ENCODE results near the gene KLHL33.

The KLHL33 gene

DNA sequence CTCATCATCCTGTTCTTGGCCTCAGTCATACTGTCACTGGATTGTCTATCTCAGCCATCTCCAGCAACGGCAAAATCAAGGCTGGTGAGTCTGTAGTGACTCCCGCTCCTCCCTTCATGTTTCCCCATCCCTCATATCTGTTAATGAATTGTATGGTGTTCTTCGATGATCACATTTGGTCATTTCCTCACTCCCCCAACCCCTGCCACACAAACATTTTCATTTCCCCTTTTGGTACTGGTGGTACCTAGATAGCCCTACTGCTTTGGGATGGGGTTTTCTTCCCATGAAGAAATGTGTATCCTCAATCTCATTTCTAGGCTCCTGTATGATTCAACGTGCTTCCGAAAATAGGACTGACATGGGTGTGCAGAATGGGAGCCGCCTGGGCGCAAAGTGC is 2.7 kb upstream of the KLHL33 start:
- no peaks in the 10 kb centered on the region for H3F3A ChIP-seq (ENCODE audit: insufficient read depth)
- H3K4me2 ChIP-seq (ENCODE audit: low read depth, low read length, poor library complexity, severe bottlenecking): no peak overlapping the region
- H3K9ac ChIP-seq (ENCODE audit: low read length): no peak overlapping the region
- no peaks in the 10 kb centered on the region for H3K9me3 ChIP-seq (ENCODE audit: insufficient read depth, low read length)
- no peak overlapping the region for H3K4me3 ChIP-seq (ENCODE audit: insufficient read depth, low read length, poor library complexity, severe bottlenecking)
- no peaks in the 10 kb centered on the region for H3K36me3 ChIP-seq (ENCODE audit: low read length)
- H2AFZ ChIP-seq (ENCODE audit: low read depth, low read length, severe bottlenecking): no peak overlapping the region
- H3K27ac ChIP-seq (ENCODE audit: low read depth, low read length): no peak overlapping the region
- no peaks in the 10 kb centered on the region for H3K9me2 ChIP-seq (replicated peaks; ENCODE audit: insufficient read depth, low read length)
- H3K27me3 ChIP-seq (ENCODE audit: low read length): no peaks in the 10 kb centered on the region
- no peak for TF ChIP-seq EZH2phosphoT487 (conservative IDR thresholded peaks at IDR 0.05; ENCODE audit: low read length)
- TF ChIP-seq, protein P1, sequence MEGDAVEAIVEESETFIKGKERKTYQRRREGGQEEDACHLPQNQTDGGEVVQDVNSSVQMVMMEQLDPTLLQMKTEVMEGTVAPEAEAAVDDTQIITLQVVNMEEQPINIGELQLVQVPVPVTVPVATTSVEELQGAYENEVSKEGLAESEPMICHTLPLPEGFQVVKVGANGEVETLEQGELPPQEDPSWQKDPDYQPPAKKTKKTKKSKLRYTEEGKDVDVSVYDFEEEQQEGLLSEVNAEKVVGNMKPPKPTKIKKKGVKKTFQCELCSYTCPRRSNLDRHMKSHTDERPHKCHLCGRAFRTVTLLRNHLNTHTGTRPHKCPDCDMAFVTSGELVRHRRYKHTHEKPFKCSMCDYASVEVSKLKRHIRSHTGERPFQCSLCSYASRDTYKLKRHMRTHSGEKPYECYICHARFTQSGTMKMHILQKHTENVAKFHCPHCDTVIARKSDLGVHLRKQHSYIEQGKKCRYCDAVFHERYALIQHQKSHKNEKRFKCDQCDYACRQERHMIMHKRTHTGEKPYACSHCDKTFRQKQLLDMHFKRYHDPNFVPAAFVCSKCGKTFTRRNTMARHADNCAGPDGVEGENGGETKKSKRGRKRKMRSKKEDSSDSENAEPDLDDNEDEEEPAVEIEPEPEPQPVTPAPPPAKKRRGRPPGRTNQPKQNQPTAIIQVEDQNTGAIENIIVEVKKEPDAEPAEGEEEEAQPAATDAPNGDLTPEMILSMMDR (IDR thresholded peaks at IDR 0.05; ENCODE audit: insufficient read depth, low read length, poor library complexity, severe bottlenecking): no peak
- H4K20me1 ChIP-seq (ENCODE audit: low read depth, low read length): no peaks in the 10 kb centered on the region
- no peaks in the 10 kb centered on the region for H3K79me2 ChIP-seq (ENCODE audit: insufficient read depth, low read length)

DNA sequence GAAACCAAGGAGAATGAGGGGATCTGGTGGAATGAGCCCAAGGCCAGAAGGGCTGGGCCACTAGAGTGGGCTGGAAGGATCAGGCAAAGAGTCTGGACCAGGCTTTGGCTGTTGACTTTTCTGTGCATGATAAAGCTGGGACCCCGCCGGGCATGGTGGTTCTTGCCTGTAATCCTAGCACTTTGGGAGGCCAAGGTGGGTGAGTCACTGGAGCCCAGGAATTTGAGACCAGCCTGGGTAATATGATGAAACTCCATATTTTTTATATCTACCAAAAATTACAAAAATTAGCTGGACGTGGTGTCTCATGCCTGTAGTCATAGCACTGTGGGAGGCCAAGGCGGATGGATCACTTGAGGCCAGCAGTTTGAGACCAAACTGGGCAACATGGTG is 393 bp upstream of the KLHL33 start:
- no peak overlapping the region for H3K9ac ChIP-seq (ENCODE audit: low read length)
- no peaks in the 10 kb centered on the region for H3K79me2 ChIP-seq (ENCODE audit: insufficient read depth, low read length)
- H3K27me3 ChIP-seq (ENCODE audit: low read length): no peaks in the 10 kb centered on the region
- no peak overlapping the region for H3K4me3 ChIP-seq (ENCODE audit: insufficient read depth, low read length, poor library complexity, severe bottlenecking)
- H4K20me1 ChIP-seq (ENCODE audit: low read depth, low read length): no peaks in the 10 kb centered on the region
- no peak overlapping the region for H3K4me2 ChIP-seq (ENCODE audit: low read depth, low read length, poor library complexity, severe bottlenecking)
- no peaks in the 10 kb centered on the region for H3K9me3 ChIP-seq (ENCODE audit: insufficient read depth, low read length)
- TF ChIP-seq, protein P1 (IDR thresholded peaks at IDR 0.05; ENCODE audit: insufficient read depth, low read length, poor library complexity, severe bottlenecking): no peak
- no peak for TF ChIP-seq EZH2phosphoT487 (conservative IDR thresholded peaks at IDR 0.05; ENCODE audit: low read length)
- H3K27ac ChIP-seq (ENCODE audit: low read depth, low read length): no peak overlapping the region
- no peaks in the 10 kb centered on the region for H3K9me2 ChIP-seq (replicated peaks; ENCODE audit: insufficient read depth, low read length)
- H3K36me3 ChIP-seq (ENCODE audit: low read length): no peaks in the 10 kb centered on the region
- no peak overlapping the region for H2AFZ ChIP-seq (ENCODE audit: low read depth, low read length, severe bottlenecking)
- no peaks in the 10 kb centered on the region for H3F3A ChIP-seq (ENCODE audit: insufficient read depth)

DNA sequence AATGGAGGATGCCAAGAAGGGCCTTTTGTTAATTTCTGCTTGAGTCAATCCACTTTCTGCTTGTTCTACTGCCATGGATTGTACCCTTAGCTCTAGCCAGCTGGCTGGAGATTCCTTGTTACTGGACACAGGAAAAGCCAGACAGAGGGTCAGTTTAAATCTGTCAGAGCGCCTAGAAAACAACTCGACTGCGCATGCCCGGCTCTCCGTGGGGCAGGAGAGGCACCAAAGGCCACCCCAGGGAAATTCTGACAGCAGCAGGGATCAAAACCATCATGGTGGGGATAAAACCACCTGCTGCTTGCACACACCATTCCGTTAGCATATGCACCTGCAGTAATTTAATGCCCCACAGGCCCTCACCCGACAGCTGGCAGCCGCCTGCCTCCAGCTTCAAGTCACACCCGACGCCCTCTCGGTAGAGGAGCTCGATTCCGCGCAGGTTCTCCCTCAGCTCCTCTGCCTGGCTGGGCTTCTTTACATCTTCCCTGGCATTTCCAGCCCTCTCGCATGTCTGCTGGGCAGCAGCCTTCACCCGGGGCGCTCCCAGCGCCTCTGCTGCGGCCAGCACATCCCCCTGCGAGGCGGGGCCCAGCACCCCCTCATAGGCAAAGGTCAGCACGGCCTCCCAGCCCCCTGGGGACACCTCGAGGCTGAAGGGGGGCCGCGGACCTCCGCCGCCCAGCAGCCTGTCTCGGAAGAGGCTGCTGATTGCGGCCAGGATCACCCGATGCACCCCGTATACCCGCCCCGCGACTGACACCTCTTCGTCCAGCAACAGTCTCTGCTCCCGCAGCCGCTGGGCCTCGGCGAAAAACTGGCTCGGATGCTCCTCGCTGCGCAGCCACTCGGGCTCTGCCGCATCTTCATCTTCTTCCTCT is 1.0 kb downstream of the KLHL33 start:
- no peaks in the 10 kb centered on the region for H3K36me3 ChIP-seq (ENCODE audit: low read length)
- H3K27ac ChIP-seq (ENCODE audit: low read depth, low read length): no peak overlapping the region
- no peaks in the 10 kb centered on the region for H3K9me3 ChIP-seq (ENCODE audit: insufficient read depth, low read length)
- H3K27me3 ChIP-seq (ENCODE audit: low read length): no peaks in the 10 kb centered on the region
- H3K79me2 ChIP-seq (ENCODE audit: insufficient read depth, low read length): no peaks in the 10 kb centered on the region
- H3K4me2 ChIP-seq (ENCODE audit: low read depth, low read length, poor library complexity, severe bottlenecking): no peak overlapping the region
- no peaks in the 10 kb centered on the region for H3K9me2 ChIP-seq (replicated peaks; ENCODE audit: insufficient read depth, low read length)
- H4K20me1 ChIP-seq (ENCODE audit: low read depth, low read length): no peaks in the 10 kb centered on the region
- TF ChIP-seq EZH2phosphoT487 (conservative IDR thresholded peaks at IDR 0.05; ENCODE audit: low read length): no peak
- TF ChIP-seq, protein P1 (IDR thresholded peaks at IDR 0.05; ENCODE audit: insufficient read depth, low read length, poor library complexity, severe bottlenecking): no peak
- no peak overlapping the region for H3K4me3 ChIP-seq (ENCODE audit: insufficient read depth, low read length, poor library complexity, severe bottlenecking)
- no peak overlapping the region for H2AFZ ChIP-seq (ENCODE audit: low read depth, low read length, severe bottlenecking)
- no peak overlapping the region for H3K9ac ChIP-seq (ENCODE audit: low read length)
- H3F3A ChIP-seq (ENCODE audit: insufficient read depth): no peaks in the 10 kb centered on the region

Data from SU-DHL-6 (cell line).